Measurements from ENCODE around the gene CDC42BPB.

- TF ChIP-seq CTCF (IDR thresholded peaks at IDR 0.05) = no peak
- TF ChIP-seq SIN3A (IDR thresholded peaks at IDR 0.05; ENCODE audit: borderline replicate concordance, insufficient read depth, low read depth, low read length) = no peak
- TF ChIP-seq TCF7L2 (IDR thresholded peaks at IDR 0.05; ENCODE audit: low read depth, low read length) = no peak
These were observed 146.9 kb downstream of the CDC42BPB start for GRCh38 chr14:102910442-102910841.

All from Panc1 (cell line).